Mesothelial cell of epicardium (in vitro differentiated cells): ENCODE results near the gene CISTR. TPM values are rescaled to one million over a fixed set of nuclear protein-coding genes. Genes with fewer than 3 reads are reported as not detected.
"Not testable (repeated sequence)": the region's sequence is repeated elsewhere in the genome, so short reads cannot be mapped to it uniquely, and the experiment has no call there.

Source experiments
- DNase-seq, 2 experiments: peaks; one replicate each; pipeline ENCODE4 v3.0.0; 2021; ENCODE audit warnings: low spot score in 2 of 2; ENCODE audit not compliant: unreplicated experiment in 2 of 2
- H3K27ac Mint-ChIP-seq: 2 replicates; pipeline ENCODE4 v1.8.0; 2021; ENCODE audit warnings: mixed read lengths
- H3K27me3 Mint-ChIP-seq: 2 replicates; pipeline ENCODE4 v1.8.0; 2021; ENCODE audit warnings: low read depth, mixed read lengths
- H3K36me3 Mint-ChIP-seq: 2 replicates; pipeline ENCODE4 v1.8.0; 2021; ENCODE audit warnings: mixed read lengths
- H3K4me1 Mint-ChIP-seq: 2 replicates; pipeline ENCODE4 v1.8.0; 2021; ENCODE audit warnings: mixed read lengths
- H3K4me3 Mint-ChIP-seq: 2 replicates; pipeline ENCODE4 v1.8.0; 2021; ENCODE audit warnings: mild to moderate bottlenecking, moderate library complexity, mixed read lengths
- H3K9me3 Mint-ChIP-seq: 2 replicates; pipeline ENCODE4 v1.8.0; 2021; ENCODE audit warnings: mixed read lengths
- CTCF ChIP-seq: fragments of 200-600 bp; sonication (generic); IDR thresholded peaks from one replicate; pipeline ENCODE4 v1.5.0; 2021; ENCODE audit warnings: antibody characterized with exemption; ENCODE audit not compliant: unreplicated experiment
- total RNA-seq: library from RNA; stranded (reverse); gene quantifications from 3 replicates; pipeline ENCODE4 v1.2.1, GENCODE V29; 2021

CISTR gene
- total RNA-seq, 1 donor from 2014 or later, result not detected

DNA sequence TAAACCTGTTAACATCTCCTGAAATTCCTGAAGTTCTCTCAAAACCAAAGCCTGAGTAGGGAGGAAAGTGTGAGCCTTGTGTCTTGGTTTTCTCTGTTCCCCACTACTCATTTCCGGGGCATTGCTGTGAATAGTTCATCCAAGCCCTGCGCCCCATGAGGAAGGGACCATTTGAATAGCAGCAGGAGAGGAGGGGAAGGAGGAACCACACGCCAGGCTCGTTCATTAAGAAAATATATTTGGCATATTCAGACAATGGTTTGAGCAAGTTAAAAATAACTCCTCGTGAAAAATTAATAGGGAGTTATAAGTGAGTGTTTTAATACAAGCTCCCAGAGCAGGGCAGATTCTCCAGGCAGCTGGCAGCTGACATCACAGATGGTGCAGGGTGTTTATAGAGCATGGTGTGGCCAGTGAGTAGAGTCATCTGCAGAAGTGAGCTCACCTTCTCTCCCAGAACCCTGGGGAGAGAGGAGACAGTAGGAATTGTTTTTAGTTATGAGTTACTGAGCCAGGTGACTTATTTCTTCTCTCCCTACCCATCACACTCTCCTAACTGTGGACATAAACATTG lies 29.5 kb upstream of the CISTR start:
- H3K4me1 Mint-ChIP-seq, result no peaks in the 10 kb centered on the region
- DNase-seq, result no peak
- H3K9me3 Mint-ChIP-seq, result no peaks in the 10 kb centered on the region
- no peak overlapping the region for H3K4me3 Mint-ChIP-seq
- no peaks in the 10 kb centered on the region for H3K36me3 Mint-ChIP-seq
- H3K27me3 Mint-ChIP-seq, result peaks cover 97% of the 10 kb centered on the region
- TF ChIP-seq CTCF, result no peak
- no peak overlapping the region for H3K27ac Mint-ChIP-seq

- Mint-ChIP-seq H3K4me1 (no peaks in the 10 kb centered on the region), H3K4me3 (no peak overlapping the region), H3K27ac (no peak overlapping the region), H3K9me3 (no peaks in the 10 kb centered on the region), H3K27me3 (peaks cover 97% of the 10 kb centered on the region), H3K36me3 (no peaks in the 10 kb centered on the region)
- no peak for TF ChIP-seq CTCF
- DNase-seq, result no peak
Measured at GRCh38 chr12:53780323-53780722, 28.5 kb upstream of the CISTR start.

DNA sequence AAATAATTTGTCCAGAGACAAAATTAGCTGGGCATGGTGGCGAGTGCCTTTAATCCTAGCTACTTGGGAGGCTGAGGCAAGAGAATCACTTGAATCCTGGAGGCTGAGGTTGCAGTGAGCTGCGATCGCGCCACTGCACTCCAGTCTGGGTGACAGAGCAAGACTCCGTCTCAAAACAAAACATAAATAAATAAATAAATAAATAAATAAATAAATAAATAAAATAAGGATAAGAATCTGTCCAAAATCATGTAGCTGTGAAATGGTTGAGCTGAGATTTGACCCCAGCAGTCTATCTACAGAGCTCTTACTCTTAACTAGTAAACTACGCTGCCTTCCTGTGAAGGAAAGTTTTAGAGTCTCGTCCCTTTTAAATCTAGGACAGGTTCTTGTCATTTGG lies 27.9 kb upstream of the CISTR start:
- peaks cover 97% of the 10 kb centered on the region for H3K27me3 Mint-ChIP-seq
- not testable (repeated sequence) for H3K9me3 Mint-ChIP-seq, H3K27ac Mint-ChIP-seq, DNase-seq, H3K4me3 Mint-ChIP-seq, H3K4me1 Mint-ChIP-seq, H3K36me3 Mint-ChIP-seq

DNA sequence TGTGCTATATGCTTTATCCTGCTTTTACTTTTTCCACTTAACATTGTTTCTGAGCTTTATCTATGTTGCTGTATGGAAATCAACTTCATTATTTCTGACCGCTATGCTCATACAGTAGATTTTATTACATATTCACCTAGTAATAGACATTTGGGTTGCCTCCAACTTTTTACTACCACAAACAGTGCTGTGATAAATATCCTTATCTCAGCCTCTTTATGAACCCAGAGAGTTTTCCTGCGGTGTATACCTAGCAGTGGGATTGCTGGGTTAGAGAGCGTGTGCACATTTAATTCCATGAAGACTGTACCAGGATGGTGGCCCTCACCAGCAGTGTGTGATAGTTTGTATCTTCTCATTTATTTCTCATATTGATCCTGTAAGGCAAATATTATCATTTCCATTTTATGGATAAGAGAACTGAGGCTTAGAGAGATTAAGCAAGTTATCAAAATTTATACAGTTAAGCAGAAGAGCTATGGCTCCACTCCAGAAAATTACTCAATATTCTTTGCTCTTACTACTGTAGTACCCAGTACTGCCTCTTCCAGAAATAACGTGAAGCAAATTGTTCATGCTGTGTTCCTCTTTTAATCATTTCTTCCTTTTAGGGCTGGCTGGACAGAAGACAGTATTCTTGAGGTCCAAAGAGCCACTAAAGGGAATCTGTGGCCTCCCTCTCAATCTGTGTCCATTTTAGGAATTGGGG lies 26.3 kb upstream of the CISTR start:
- TF ChIP-seq CTCF, result no peak
- Mint-ChIP-seq H3K36me3 (no peaks in the 10 kb centered on the region), H3K27me3 (peaks cover 92% of the 10 kb centered on the region), H3K4me3 (no peak overlapping the region), H3K27ac (no peak overlapping the region), H3K4me1 (no peaks in the 10 kb centered on the region), H3K9me3 (no peaks in the 10 kb centered on the region)
- no peak for DNase-seq

GRCh38 chr12:53777412-53777811 lies 25.6 kb upstream of the CISTR start:
- no peak for DNase-seq
- Mint-ChIP-seq H3K27me3 (peaks cover 92% of the 10 kb centered on the region), H3K4me1 (no peaks in the 10 kb centered on the region), H3K4me3 (no peak overlapping the region), H3K27ac (no peak overlapping the region), H3K9me3 (no peaks in the 10 kb centered on the region), H3K36me3 (no peaks in the 10 kb centered on the region)
- no peak for TF ChIP-seq CTCF

GRCh38 chr12:53776872-53777271 lies 25.1 kb upstream of the CISTR start:
- no peak for DNase-seq
- Mint-ChIP-seq H3K9me3 (no peaks in the 10 kb centered on the region), H3K27ac (no peak overlapping the region), H3K36me3 (no peaks in the 10 kb centered on the region), H3K4me3 (no peak overlapping the region), H3K4me1 (peaks cover 5% of the 10 kb centered on the region), H3K27me3 (peaks cover 92% of the 10 kb centered on the region)
- TF ChIP-seq CTCF, result no peak
